Activated naive CD4-positive, alpha-beta T cell treated with anti-CD3 and anti-CD28 coated beads for 36 hours (primary cell): ENCODE data around the gene TENT4A. TPM values are rescaled to one million over a fixed set of nuclear protein-coding genes. Genes with fewer than 3 reads are reported as not detected.

ENCODE experiments used
- total RNA-seq, 2 experiments: library from RNA; stranded (reverse); gene quantifications; one replicate each; pipeline ENCODE4 v1.2.3, GENCODE V29; 2021

The TENT4A gene
- total RNA-seq, 2 experiments from 2014 or later: 30.0 to 30.2 TPM

Other genes starting within 250 kb of the TENT4A start
- 10 to 100 TPM; 59.0 to 60.5 TPM for gene NSUN2, start 80.4 kb upstream of the TENT4A start, total RNA-seq
- gene SRD5A1, start 80.0 kb upstream of the TENT4A start, total RNA-seq: 1 to 10 TPM; 5.2 to 5.4 TPM